K562 (cell line): Measurements from ENCODE around the gene LAMA5. TPM values are rescaled to one million over a fixed set of nuclear protein-coding genes. Genes with fewer than 3 reads are reported as not detected.

Source experiments
- ATF3 ChIP-seq, 2 experiments: fragments of 450-650 bp in 1 of 2; sonication (generic) in 1 of 2; formaldehyde crosslinking in 1 of 2; IDR thresholded peaks in 1 of 2; conservative IDR thresholded peaks in 1 of 2; 2 replicates each; pipeline versions ENCODE4 v1.6.1 to v1.8.1; 2016 to 2023; ENCODE audit warnings: mild to moderate bottlenecking in 2 of 2, moderate library complexity in 2 of 2, inconsistent platforms in 1 of 2, missing genetic modification reagents in 1 of 2
- BHLHE40 ChIP-seq: IDR thresholded peaks from 2 replicates; pipeline ENCODE4 v1.6.1; 2011; ENCODE audit warnings: low read length, improper control_type of control experiment
- CBX5 ChIP-seq: IDR thresholded peaks from 2 replicates; pipeline ENCODE4 v1.6.1; 2014; ENCODE audit warnings: low read depth, borderline replicate concordance
- CBX8 ChIP-seq: fragments of 200-600 bp; sonication (generic); IDR thresholded peaks from 2 replicates; pipeline ENCODE4 v1.6.1; 2012; ENCODE audit warnings: borderline replicate concordance, mixed run types, low read depth, mild to moderate bottlenecking, moderate library complexity, mixed read lengths, low read length, control low read depth, inconsistent platforms; ENCODE audit not compliant: poor library complexity, severe bottlenecking; ENCODE audit errors: extremely low read depth
- CCAR2 ChIP-seq: fragments of 200-400 bp; formaldehyde crosslinking; IDR thresholded peaks from 2 replicates; pipeline ENCODE4 v1.6.1; 2017; ENCODE audit warnings: mild to moderate bottlenecking, low read depth, low read length
- CEBPZ ChIP-seq: fragments of 150-350 bp; IDR thresholded peaks from 2 replicates; pipeline ENCODE4 v1.6.1; 2014; ENCODE audit warnings: low read depth, mild to moderate bottlenecking, low read length, borderline replicate concordance
- CREM ChIP-seq: IDR thresholded peaks from 2 replicates; pipeline ENCODE4 v1.6.1; 2014; ENCODE audit warnings: antibody characterized with exemption, low read depth
- DPF2 ChIP-seq: fragments of 450-650 bp; IDR thresholded peaks from 2 replicates; pipeline ENCODE4 v1.6.1; 2016
- FOS ChIP-seq: IDR thresholded peaks from 3 replicates; pipeline ENCODE4 v1.6.1; 2011; ENCODE audit not compliant: insufficient read length; ENCODE audit errors: extremely low read depth
- FOXJ3 ChIP-seq: sonication (generic); formaldehyde crosslinking; IDR thresholded peaks from 2 replicates; pipeline ENCODE4 v1.4.0; 2020; ENCODE audit warnings: mild to moderate bottlenecking, missing genetic modification reagents
- HDAC1 ChIP-seq, 2 experiments: fragments of 450-650 bp; IDR thresholded peaks; 2 replicates each; pipeline ENCODE4 v1.6.1; 2016 to 2017; ENCODE audit warnings: inconsistent platforms in 1 of 2, mild to moderate bottlenecking in 1 of 2, moderate library complexity in 1 of 2
- HNRNPK ChIP-seq: fragments of 200-400 bp; formaldehyde crosslinking; IDR thresholded peaks from one replicate; pipeline ENCODE4 v1.6.1; 2018; ENCODE audit warnings: mild to moderate bottlenecking, low read depth, low read length; ENCODE audit not compliant: poor library complexity, severe bottlenecking
- IFI16 ChIP-seq: fragments of 250-450 bp; sonication (Bioruptor Pico); IDR thresholded peaks from 2 replicates; pipeline ENCODE4 v2.1.2; 2022; ENCODE audit warnings: mild to moderate bottlenecking, inconsistent platforms
- KDM2B ChIP-seq: fragments of 250-450 bp; sonication (Bioruptor Pico); IDR thresholded peaks from 2 replicates; pipeline ENCODE4 v1.8.0; 2021; ENCODE audit warnings: mild to moderate bottlenecking, moderate library complexity
- POLR2AphosphoS5 ChIP-seq: IDR thresholded peaks from 2 replicates; pipeline ENCODE4 v1.6.1; 2011; ENCODE audit warnings: mild to moderate bottlenecking, low read depth, low read length, moderate library complexity; ENCODE audit not compliant: control insufficient read depth, insufficient read depth
- SMARCB1 ChIP-seq: IDR thresholded peaks from 2 replicates; pipeline ENCODE4 v1.6.1; 2011; ENCODE audit warnings: improper control_type of control experiment, low read depth; ENCODE audit not compliant: insufficient read length
- UBTF ChIP-seq, 2 experiments: IDR thresholded peaks; 2 replicates each; pipeline ENCODE4 v1.6.1; 2012; ENCODE audit warnings: improper control_type of control experiment in 2 of 2, low read depth in 2 of 2, low read length in 2 of 2, borderline replicate concordance in 1 of 2
- ZC3H8 ChIP-seq: fragments of 450-650 bp; IDR thresholded peaks from 2 replicates; pipeline ENCODE4 v1.6.1; 2017
- ZFP1 ChIP-seq: fragments of 450-650 bp; formaldehyde crosslinking; IDR thresholded peaks from 2 replicates; pipeline ENCODE4 v1.4.0; 2020; ENCODE audit warnings: mild to moderate bottlenecking, mixed read lengths
- ZNF12 ChIP-seq: sonication (generic); formaldehyde crosslinking; IDR thresholded peaks from 2 replicates; pipeline ENCODE4 v1.4.0; 2020; ENCODE audit warnings: mild to moderate bottlenecking, missing genetic modification reagents
- ZNF143 ChIP-seq: sonication (generic); formaldehyde crosslinking; IDR thresholded peaks from 2 replicates; pipeline ENCODE4 v1.9.0; 2022; ENCODE audit warnings: mild to moderate bottlenecking, missing genetic modification reagents
- ZNF41 ChIP-seq: fragments of 250-450 bp; sonication (Bioruptor Pico); conservative IDR thresholded peaks from 2 replicates; pipeline ENCODE4 v1.4.0; 2020; ENCODE audit warnings: mild to moderate bottlenecking
- ZNF561 ChIP-seq: fragments of 450-650 bp; formaldehyde crosslinking; conservative IDR thresholded peaks from 2 replicates; pipeline ENCODE4 v1.4.0; 2020; ENCODE audit warnings: mild to moderate bottlenecking, moderate library complexity
- polyA plus RNA-seq, 8 experiments: library from polyadenylated mRNA; depleted of rRNA in 4 of 8; stranded (reverse) in 5 of 8; unstranded in 3 of 8; fragments of >200 nt; fragmentation: Nextera tagmentation in 2 of 8; fragmentation: Illumina TruSeq in 1 of 8; extraction: Ambion mirVana in 2 of 8; extraction: Trizol in 1 of 8; gene quantifications; 2 replicates each; pipeline versions ENCODE4 v1.2.1 to v1.2.3, GENCODE V29; 2011 to 2014; ENCODE audit warnings: inconsistent platforms in 1 of 8, missing spikeins in 1 of 8
- total RNA-seq, 7 experiments: library from RNA; depleted of rRNA in 6 of 7; stranded (reverse); fragments of >200 nt in 6 of 7; fragmentation: Illumina TruSeq in 2 of 7; extraction: Trizol in 2 of 7; gene quantifications; 2 replicates each; pipeline versions ENCODE4 v1.2.1 to v1.2.3, GENCODE V29; 2011 to 2021; ENCODE audit warnings: low replicate concordance in 1 of 7

LAMA5 gene
- total and polyA plus RNA-seq, 9 of the 15 experiments (the other 6 are each of a cell fraction or from before 2014, with no cell fraction given) = 0.31 to 101 (median 7.8) TPM

- TF ChIP-seq ZNF41 (CRISPR knock-in tag) (no peak), IFI16 (CRISPR knock-in tag) (no peak), POLR2AphosphoS5 (peak; percentile 63), KDM2B (CRISPR knock-in tag) (no peak), ZFP1 (CRISPR knock-in tag) (no peak), SMARCB1 (no peak), BHLHE40 (peak; percentile 61; the same call in 1 of the 2 replicates), HDAC1 (IDR thresholded peaks at IDR 0.05) (no peak), CREM (0 out of 2 replicates have a peak, but pooled peaks have one; percentile 6), CCAR2 (no peak), ZNF143 (no peak), FOXJ3 (CRISPR knock-in tag) (no peak), ZNF12 (CRISPR knock-in tag) (no peak), CBX5 (no peak), CEBPZ (no peak), FOS (no peak), ATF3 (IDR thresholded peaks at IDR 0.05) (peak; percentile 18; the same call in 1 of the 2 replicates), ATF3 (CRISPR knock-in tag; conservative IDR thresholded peaks at IDR 0.05) (0 out of 2 replicates have a peak, but pooled peaks have one; percentile 24), UBTF (IDR thresholded peaks at IDR 0.05; ENCODE audit: borderline replicate concordance in 1 of 2, low read depth in 2 of 2, low read length in 2 of 2) (no peak), ZNF561 (CRISPR knock-in tag) (no peak), ZC3H8 (no peak), CBX8 (no peak), HNRNPK (no peak), DPF2 (peak; percentile 93)
These were observed 9.9 kb downstream of the LAMA5 start (continued) for GRCh38 chr20:62357187-62357667.
